PC-9 (cell line): ENCODE data around the gene PIK3R5. TPM values are rescaled to one million over a fixed set of nuclear protein-coding genes. Genes with fewer than 3 reads are reported as not detected.

ENCODE experiments used
- BruUV-seq: library from RNA; stranded (reverse); fragments of 400-500 nt; replicated peaks from 2 replicates; lab custom pipeline; 2021; lab: Mats Ljungman, UMichigan
- CTCF ChIA-PET: fragments of 300-600 bp; sonication (Branson Sonifier 250); formaldehyde crosslinking; loops from one replicate; lab custom pipeline; 2022; ENCODE audit warnings: antibody characterized with exemption; lab: Charles Lee
- POLR2A ChIA-PET: fragments of 300-600 bp; sonication (Branson Sonifier 250); formaldehyde crosslinking; loops from one replicate; lab custom pipeline; 2022; ENCODE audit warnings: antibody characterized with exemption; ENCODE audit not compliant: unreplicated experiment; lab: Charles Lee
- DNase-seq, 2 experiments: peaks; one replicate each; pipeline versions ENCODE4 v3.0.0 to v3.0.0-alpha.2; 2015 to 2022; ENCODE audit warnings: mixed read lengths in 1 of 2
- H2AFZ ChIP-seq: fragments of 200-600 bp; sonication (generic); 2 replicates; pipeline ENCODE4 v1.8.1; 2017; ENCODE audit warnings: antibody characterized with exemption
- H3F3A ChIP-seq: fragments of 200-600 bp; sonication (generic); 2 replicates; pipeline ENCODE4 v1.8.1; 2017; ENCODE audit warnings: antibody characterized with exemption, mild to moderate bottlenecking, low read depth; ENCODE audit not compliant: insufficient read depth
- H3K27ac ChIP-seq: fragments of 200-600 bp; sonication (generic); 2 replicates; pipeline ENCODE4 v1.6.1; 2016; ENCODE audit warnings: mixed run types
- H3K27me3 ChIP-seq: fragments of 200-600 bp; sonication (generic); 2 replicates; pipeline ENCODE4 v1.6.1; 2016; ENCODE audit warnings: low read depth, mixed run types; ENCODE audit not compliant: insufficient read depth
- H3K36me3 ChIP-seq: fragments of 200-600 bp; sonication (generic); 2 replicates; pipeline ENCODE4 v1.6.1; 2016; ENCODE audit warnings: low read depth, mixed run types
- H3K4me1 ChIP-seq: fragments of 200-600 bp; sonication (generic); replicated peaks from 2 replicates; pipeline ENCODE4 v1.6.1; 2016; ENCODE audit warnings: mixed run types; ENCODE audit not compliant: insufficient read depth
- H3K4me2 ChIP-seq: fragments of 200-600 bp; sonication (generic); 2 replicates; pipeline ENCODE4 v1.6.1; 2017; ENCODE audit warnings: mixed run types
- H3K4me3 ChIP-seq: fragments of 200-600 bp; sonication (generic); 2 replicates; pipeline ENCODE4 v1.6.1; 2016; ENCODE audit warnings: mixed run types
- H3K79me2 ChIP-seq: fragments of 200-600 bp; sonication (generic); 2 replicates; pipeline ENCODE4 v1.6.1; 2017; ENCODE audit warnings: low read depth, mixed run types
- H3K9me2 ChIP-seq: fragments of 200-600 bp; sonication (generic); 2 replicates; pipeline ENCODE4 v1.8.1; 2017; ENCODE audit warnings: mild to moderate bottlenecking; ENCODE audit not compliant: insufficient read depth
- H3K9me3 ChIP-seq: fragments of 200-600 bp; sonication (generic); 2 replicates; pipeline ENCODE4 v1.8.1; 2016; ENCODE audit warnings: low read depth; ENCODE audit not compliant: insufficient read depth
- H4K20me1 ChIP-seq: fragments of 200-600 bp; sonication (generic); 2 replicates; pipeline ENCODE4 v1.8.1; 2017; ENCODE audit not compliant: insufficient read depth
- EZH2 ChIP-seq: fragments of 200-600 bp; sonication (generic); IDR thresholded peaks from 2 replicates; pipeline ENCODE4 v1.8.0; 2017; ENCODE audit warnings: antibody characterized with exemption, low read depth
- intact Hi-C: fragments of 100-400 bp; cut with micrococcal nuclease; formaldehyde crosslinking; loops from one replicate; pipeline ENCODE4 v1.10.0; 2022; ENCODE audit not compliant: unreplicated experiment
- total RNA-seq: library from RNA; stranded (reverse); gene quantifications from 2 replicates; pipeline ENCODE4 v1.2.3, GENCODE V29; 2021
- TF ChIP-seq, protein P1 (sequence below): fragments of 200-600 bp; sonication (generic); conservative IDR thresholded peaks from 2 replicates; pipeline ENCODE4 v1.6.1; 2017; ENCODE audit warnings: mixed run types, antibody characterized with exemption, mild to moderate bottlenecking, moderate library complexity

PIK3R5 gene
- total RNA-seq, 1 experiment from 2014 or later, result not detected

DNA sequence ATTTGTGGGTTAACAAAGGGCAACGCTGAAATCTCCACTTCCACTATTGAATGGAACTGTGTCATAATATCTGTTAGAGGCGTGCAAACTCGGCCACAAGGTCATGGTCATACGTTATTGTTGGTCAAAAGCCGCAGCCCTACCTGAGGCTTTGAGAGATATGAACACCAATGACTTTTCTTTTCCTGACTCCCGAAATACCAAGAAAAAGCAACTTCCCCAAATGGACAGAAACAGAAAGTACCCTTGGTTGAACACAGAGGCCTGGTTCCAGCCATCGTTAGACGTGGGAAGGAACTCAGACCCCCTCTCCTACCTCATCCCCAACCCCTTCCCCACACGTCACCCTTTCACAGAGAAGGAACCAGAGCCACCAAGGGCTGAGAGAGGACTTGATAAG is 1.4 kb upstream of the PIK3R5 start:
- Histone ChIP-seq H2AFZ (no peak overlapping the region), H3K27ac (no peak overlapping the region), H3F3A (no peaks in the 10 kb centered on the region), H3K9me2 (no peaks in the 10 kb centered on the region), H3K36me3 (no peaks in the 10 kb centered on the region), H3K4me3 (no peak overlapping the region), H3K4me2 (no peak overlapping the region), H3K9me3 (no peaks in the 10 kb centered on the region), H3K4me1 (no peaks in the 10 kb centered on the region), H3K27me3 (peaks cover 9% of the 10 kb centered on the region; the same call in 1 of the 2 replicates), H4K20me1 (no peaks in the 10 kb centered on the region), H3K79me2 (no peaks in the 10 kb centered on the region)
- DNase-seq, result no peak
- intact Hi-C loops, result no loop called here
- ChIA-PET CTCF (no interaction called here), POLR2A (no interaction called here)
- no peak for TF ChIP-seq EZH2
- TF ChIP-seq, protein P1, sequence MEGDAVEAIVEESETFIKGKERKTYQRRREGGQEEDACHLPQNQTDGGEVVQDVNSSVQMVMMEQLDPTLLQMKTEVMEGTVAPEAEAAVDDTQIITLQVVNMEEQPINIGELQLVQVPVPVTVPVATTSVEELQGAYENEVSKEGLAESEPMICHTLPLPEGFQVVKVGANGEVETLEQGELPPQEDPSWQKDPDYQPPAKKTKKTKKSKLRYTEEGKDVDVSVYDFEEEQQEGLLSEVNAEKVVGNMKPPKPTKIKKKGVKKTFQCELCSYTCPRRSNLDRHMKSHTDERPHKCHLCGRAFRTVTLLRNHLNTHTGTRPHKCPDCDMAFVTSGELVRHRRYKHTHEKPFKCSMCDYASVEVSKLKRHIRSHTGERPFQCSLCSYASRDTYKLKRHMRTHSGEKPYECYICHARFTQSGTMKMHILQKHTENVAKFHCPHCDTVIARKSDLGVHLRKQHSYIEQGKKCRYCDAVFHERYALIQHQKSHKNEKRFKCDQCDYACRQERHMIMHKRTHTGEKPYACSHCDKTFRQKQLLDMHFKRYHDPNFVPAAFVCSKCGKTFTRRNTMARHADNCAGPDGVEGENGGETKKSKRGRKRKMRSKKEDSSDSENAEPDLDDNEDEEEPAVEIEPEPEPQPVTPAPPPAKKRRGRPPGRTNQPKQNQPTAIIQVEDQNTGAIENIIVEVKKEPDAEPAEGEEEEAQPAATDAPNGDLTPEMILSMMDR, result no peak
- no TSS peak for BruUV-seq

DNA sequence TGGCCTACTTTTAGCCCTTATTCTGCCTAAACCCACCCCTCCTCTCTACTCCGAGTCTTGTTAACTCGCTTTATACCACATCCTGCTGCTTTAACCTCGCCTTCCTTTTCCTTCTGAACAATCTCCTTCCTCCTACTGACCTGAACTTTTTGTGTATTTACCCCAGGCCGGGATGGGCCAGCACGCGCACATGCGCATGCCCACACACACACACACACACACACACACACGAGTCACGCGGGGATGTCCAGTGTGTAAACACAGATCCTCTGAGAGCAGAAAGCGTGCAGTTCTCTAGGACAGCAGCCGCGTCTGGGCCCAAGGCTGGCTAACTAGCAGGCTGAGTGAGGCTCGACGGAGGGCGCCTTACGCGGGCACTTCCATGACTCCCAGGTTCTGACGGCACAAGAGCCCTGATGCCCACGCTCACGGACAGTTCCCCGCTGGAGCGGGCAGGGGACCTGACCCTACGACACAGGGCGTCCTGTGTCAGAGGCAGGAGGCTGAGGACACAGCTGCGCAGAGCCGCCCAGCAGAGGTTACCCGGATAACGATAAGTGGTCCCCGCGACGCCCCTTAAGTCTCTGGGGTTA is 610 bp downstream of the PIK3R5 start:
- no peak overlapping the region for H2AFZ ChIP-seq
- no peak for TF ChIP-seq EZH2
- TF ChIP-seq, protein P1, result no peak
- DNase-seq, result no peak
- H3K4me1 ChIP-seq, result no peaks in the 10 kb centered on the region
- H4K20me1 ChIP-seq, result no peaks in the 10 kb centered on the region
- intact Hi-C loops, result no loop called here
- no peak overlapping the region for H3K27ac ChIP-seq
- ChIA-PET POLR2A (no interaction called here), CTCF (no interaction called here)
- no TSS peak for BruUV-seq
- no peaks in the 10 kb centered on the region for H3K9me2 ChIP-seq
- H3K4me2 ChIP-seq, result no peak overlapping the region
- H3K36me3 ChIP-seq, result no peaks in the 10 kb centered on the region
- H3F3A ChIP-seq, result no peaks in the 10 kb centered on the region
- H3K4me3 ChIP-seq, result no peak overlapping the region
- no peaks in the 10 kb centered on the region for H3K79me2 ChIP-seq
- H3K27me3 ChIP-seq, result peaks cover 10% of the 10 kb centered on the region; the same call in 1 of the 2 replicates
- H3K9me3 ChIP-seq, result no peaks in the 10 kb centered on the region

DNA sequence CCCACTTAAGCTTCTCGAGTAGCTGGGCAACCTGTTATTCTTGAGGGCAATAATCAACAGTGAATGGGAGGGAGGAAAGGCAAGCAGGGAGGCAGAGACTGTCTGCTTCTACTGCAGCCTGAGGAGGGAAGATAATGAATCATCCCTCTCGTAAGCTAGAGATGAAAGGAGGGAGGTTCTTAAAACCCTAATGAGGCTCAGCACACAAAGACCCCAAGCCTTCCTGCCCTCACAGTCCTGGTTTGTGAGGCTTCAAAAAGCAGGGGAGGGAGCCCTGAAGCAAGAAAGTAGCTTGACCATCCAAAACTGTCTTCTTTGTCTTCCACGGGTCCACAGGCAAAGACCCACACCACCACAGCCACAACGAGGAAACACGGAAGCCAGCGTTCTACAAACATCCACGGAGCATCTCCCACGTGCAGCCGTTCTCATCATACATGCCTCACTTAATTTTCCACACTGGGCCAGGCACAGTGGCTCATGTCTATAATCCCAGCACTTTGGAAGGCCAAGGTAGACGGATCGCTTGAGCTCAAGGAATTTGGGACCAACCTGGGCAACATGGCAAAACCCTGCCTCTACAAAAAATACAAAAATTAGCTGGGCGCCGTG is 1.8 kb downstream of the PIK3R5 start:
- intact Hi-C loops, result no loop called here
- no peak for TF ChIP-seq EZH2
- TF ChIP-seq, protein P1, result no peak
- H3K27me3 ChIP-seq, result peaks cover 20% of the 10 kb centered on the region; the same call in 1 of the 2 replicates
- no peaks in the 10 kb centered on the region for H4K20me1 ChIP-seq
- no peaks in the 10 kb centered on the region for H3F3A ChIP-seq
- ChIA-PET POLR2A (interaction anchor here (0.6 kb wide), 1 partner anchor 326 kb away, joined by 3 read pairs; no protein-coding TSS in a partner anchor), CTCF (interaction anchor here (0.5 kb wide), 1 partner anchor 106 kb away, joined by 9 read pairs; no protein-coding TSS in a partner anchor)
- H2AFZ ChIP-seq, result no peak overlapping the region
- no peaks in the 10 kb centered on the region for H3K9me2 ChIP-seq
- H3K36me3 ChIP-seq, result no peaks in the 10 kb centered on the region
- no peaks in the 10 kb centered on the region for H3K4me1 ChIP-seq
- no peak overlapping the region for H3K27ac ChIP-seq
- no peak overlapping the region for H3K4me3 ChIP-seq
- H3K4me2 ChIP-seq, result no peak overlapping the region
- H3K79me2 ChIP-seq, result no peaks in the 10 kb centered on the region
- DNase-seq, result no peak
- no peaks in the 10 kb centered on the region for H3K9me3 ChIP-seq
- BruUV-seq, result no TSS peak
